BJ (cell line): ENCODE measurements around the gene TSHZ2. TPM values are rescaled to one million over a fixed set of nuclear protein-coding genes. Genes with fewer than 3 reads are reported as not detected.

Source experiments
- CTCF ChIA-PET: fragments of 350-600 bp; formaldehyde crosslinking; extraction: SDS; loops from one replicate; lab custom pipeline; 2021; ENCODE audit warnings: antibody characterized with exemption, inconsistent platforms; lab: Yijun Ruan, JAX
- POLR2A ChIA-PET: fragments of 300-600 bp; sonication (Branson Sonifier 250); formaldehyde crosslinking; extraction: SDS; loops from one replicate; lab custom pipeline; 2021; ENCODE audit warnings: antibody characterized with exemption; lab: Charles Lee
- DNase-seq: peaks from one replicate; pipeline ENCODE4 v3.0.0-alpha.2; 2011; ENCODE audit warnings: low read depth
- H3K27me3 ChIP-seq: 2 replicates; pipeline ENCODE4 v1.6.0; 2011; ENCODE audit warnings: low read length; ENCODE audit not compliant: control insufficient read depth, insufficient read depth
- H3K36me3 ChIP-seq: 2 replicates; pipeline ENCODE4 v1.5.1; 2011; ENCODE audit warnings: low read length; ENCODE audit not compliant: control insufficient read depth, insufficient read depth
- H3K4me3 ChIP-seq: 2 replicates; pipeline ENCODE4 v1.5.1; 2011; ENCODE audit warnings: low read depth, mild to moderate bottlenecking, control low read depth, low read length
- polyA plus RNA-seq: library from polyadenylated mRNA; depleted of rRNA; stranded (reverse); fragments of >200 nt; gene quantifications from 2 replicates; pipeline ENCODE4 v1.2.3, GENCODE V29; 2011
- TF ChIP-seq, protein P1 (sequence below): IDR thresholded peaks from 2 replicates; pipeline ENCODE4 v1.5.1; 2011; ENCODE audit warnings: low read depth, mild to moderate bottlenecking, control low read depth, inconsistent platforms, low read length, moderate library complexity; ENCODE audit not compliant: insufficient read depth

TSHZ2 gene
- polyA plus RNA-seq, 1 experiment = not detected

DNA sequence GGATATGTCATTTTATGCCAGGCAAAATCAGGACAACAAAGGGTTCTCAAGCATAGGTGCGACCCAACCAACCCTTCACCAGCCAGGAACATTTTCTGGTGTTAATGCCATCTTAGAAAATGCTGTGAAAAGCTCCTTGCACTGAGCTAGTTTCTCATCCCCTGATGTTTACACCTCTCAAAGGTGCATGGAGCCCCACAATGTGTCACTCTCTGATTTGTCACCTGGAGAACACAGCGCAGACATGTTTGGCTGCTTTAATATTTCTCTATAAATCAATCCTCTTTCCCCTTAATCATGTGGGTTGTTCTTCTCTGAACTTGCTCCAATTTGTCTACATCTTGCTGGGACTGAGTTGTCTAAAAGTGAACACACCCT lies 244.3 kb downstream of the TSHZ2 start:
- CTCF ChIA-PET = interaction anchor here (0.7 to 1.4 kb wide), 6 partner anchors 8 to 904 kb away, joined by 3 to 7 read pairs (median 4); no protein-coding TSS in a partner anchor
- TF ChIP-seq, protein P1, sequence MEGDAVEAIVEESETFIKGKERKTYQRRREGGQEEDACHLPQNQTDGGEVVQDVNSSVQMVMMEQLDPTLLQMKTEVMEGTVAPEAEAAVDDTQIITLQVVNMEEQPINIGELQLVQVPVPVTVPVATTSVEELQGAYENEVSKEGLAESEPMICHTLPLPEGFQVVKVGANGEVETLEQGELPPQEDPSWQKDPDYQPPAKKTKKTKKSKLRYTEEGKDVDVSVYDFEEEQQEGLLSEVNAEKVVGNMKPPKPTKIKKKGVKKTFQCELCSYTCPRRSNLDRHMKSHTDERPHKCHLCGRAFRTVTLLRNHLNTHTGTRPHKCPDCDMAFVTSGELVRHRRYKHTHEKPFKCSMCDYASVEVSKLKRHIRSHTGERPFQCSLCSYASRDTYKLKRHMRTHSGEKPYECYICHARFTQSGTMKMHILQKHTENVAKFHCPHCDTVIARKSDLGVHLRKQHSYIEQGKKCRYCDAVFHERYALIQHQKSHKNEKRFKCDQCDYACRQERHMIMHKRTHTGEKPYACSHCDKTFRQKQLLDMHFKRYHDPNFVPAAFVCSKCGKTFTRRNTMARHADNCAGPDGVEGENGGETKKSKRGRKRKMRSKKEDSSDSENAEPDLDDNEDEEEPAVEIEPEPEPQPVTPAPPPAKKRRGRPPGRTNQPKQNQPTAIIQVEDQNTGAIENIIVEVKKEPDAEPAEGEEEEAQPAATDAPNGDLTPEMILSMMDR = no peak
- Histone ChIP-seq H3K4me3 (no peak overlapping the region), H3K27me3 (peaks cover 2% of the 10 kb centered on the region; the same call in 1 of the 2 replicates), H3K36me3 (no peaks in the 10 kb centered on the region)
- DNase-seq = no peak
- POLR2A ChIA-PET = no interaction called here

DNA sequence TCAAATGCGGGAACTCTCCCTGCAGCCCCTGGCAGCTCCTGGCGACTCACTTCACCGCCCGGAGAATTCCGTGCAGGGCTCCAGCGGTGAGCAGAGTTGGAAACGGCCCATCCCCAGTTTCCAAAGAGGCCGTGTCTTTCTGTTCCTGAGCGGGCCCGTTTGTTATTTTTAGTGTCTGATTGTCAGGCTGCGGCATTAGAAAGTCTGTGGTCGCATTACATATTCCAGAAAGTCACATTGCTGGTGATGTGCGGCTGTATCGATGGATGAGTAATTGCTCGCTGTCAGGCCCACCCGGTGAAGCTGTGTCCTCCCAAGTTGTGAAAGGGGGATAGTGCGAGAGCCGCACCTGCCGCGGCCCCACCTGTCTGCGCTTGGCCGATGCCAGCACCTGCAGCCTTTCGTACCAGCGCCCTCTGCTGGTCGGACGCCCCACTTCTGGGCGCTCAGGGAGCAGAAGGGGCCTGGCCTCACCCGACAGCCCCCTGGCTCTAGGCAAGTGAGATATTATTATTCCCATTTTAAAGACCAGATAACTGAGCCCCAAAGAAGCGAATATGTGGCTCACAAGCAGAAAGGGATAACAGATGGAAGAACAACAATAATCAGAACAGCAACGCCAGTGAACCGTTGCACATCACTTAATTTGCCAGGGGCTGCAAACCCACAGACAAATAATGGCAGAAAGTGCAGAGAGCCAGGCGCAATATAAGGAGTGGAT lies 244.9 kb downstream of the TSHZ2 start:
- DNase-seq = no peak
- Histone ChIP-seq H3K36me3 (no peaks in the 10 kb centered on the region), H3K4me3 (no peak overlapping the region), H3K27me3 (peaks cover 2% of the 10 kb centered on the region; the same call in 1 of the 2 replicates)
- ChIA-PET CTCF (interaction anchor here (0.7 to 1.4 kb wide), 6 partner anchors 8 to 905 kb away, joined by 3 to 7 read pairs (median 5); no protein-coding TSS in a partner anchor), POLR2A (no interaction called here)
- TF ChIP-seq, protein P1 = peak; percentile 85

DNA sequence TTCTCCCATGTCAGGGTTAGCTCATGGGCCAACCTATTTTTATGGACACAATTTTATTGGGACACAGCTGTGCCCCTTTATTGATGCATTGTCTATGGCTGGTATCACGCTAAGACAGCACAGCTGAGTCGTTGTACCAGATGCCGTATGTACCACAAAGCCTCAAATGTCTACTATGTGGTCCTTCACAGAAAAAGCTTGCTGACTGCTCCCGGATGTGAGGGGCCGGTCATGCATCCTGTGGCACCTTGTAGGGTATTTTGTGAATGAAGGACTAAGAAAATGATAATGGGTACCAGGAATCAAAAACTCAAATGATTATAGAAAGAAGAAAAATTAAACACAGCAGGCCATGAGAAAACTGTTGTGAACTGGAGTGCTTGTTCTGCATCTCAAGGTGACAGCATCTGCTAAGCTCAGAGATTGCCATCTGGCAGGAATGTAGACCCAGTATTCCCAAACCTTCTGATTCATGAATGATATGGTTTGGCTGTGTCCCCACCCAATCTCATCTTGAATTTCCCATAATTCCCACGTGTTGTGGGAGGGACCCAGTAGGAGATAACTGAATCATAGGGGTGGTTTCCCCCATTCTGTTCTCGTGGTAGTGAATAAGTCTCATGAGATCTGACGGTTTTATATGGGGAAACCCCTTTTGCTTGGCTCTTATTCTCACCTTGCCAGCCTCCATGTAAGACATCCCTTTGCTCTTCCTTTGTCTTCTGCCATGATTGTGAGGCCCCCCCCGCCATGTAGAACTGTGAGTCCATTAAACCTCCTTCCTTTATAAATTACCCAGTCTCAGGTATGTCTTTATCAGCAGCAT lies 248.5 kb downstream of the TSHZ2 start:
- ChIA-PET CTCF (interaction anchor here (0.8 to 2.4 kb wide), 5 partner anchors 21 to 909 kb away, joined by 3 to 7 read pairs (median 3); no protein-coding TSS in a partner anchor), POLR2A (no interaction called here)
- TF ChIP-seq, protein P1 = no peak
- Histone ChIP-seq H3K36me3 (no peaks in the 10 kb centered on the region), H3K27me3 (peaks cover 2% of the 10 kb centered on the region; the same call in 1 of the 2 replicates), H3K4me3 (no peak overlapping the region)
- DNase-seq = no peak

DNA sequence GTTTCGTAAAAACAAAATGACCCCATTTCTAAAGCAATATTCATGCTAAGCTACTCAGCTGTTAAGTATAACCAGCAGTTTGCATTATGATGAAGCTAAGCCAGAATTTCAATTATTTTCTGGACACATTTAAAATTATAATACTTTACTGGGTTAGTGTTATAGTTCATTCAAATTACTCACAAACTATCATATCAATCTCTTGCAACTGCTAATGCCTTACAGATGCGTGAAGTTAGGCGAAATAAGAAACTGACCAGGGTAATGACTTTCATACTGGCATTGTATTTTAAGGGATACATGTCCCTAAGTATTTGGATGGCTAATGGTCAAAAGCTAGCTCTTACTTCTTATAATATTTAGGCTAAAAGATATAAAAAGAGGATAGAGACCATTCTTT lies 249.6 kb downstream of the TSHZ2 start:
- no peaks in the 10 kb centered on the region for H3K36me3 ChIP-seq
- TF ChIP-seq, protein P1 = no peak
- POLR2A ChIA-PET = no interaction called here
- no peak overlapping the region for H3K4me3 ChIP-seq
- CTCF ChIA-PET = no interaction called here
- no peak for DNase-seq
- H3K27me3 ChIP-seq = no peaks in the 10 kb centered on the region

DNA sequence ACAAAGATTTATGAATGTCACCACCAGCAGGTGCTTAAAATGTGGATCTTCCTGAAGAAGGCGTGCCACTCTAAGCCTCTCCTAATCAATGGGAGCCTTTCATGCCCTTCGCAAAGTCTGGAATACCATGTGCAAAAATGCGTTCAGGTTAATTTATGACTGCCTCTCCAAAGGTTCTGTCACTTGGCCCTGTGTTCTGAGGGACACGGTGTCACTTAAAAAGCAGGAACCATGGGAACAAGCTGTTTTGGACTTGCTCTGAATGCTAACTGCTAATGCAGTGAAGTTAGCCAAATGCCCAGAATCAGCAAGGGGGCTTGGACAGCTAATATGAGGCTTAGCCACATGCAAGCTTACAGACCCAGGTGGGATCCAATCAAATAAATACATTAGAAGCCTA lies 250.3 kb downstream of the TSHZ2 start:
- TF ChIP-seq, protein P1 = no peak
- H3K4me3 ChIP-seq = no peak overlapping the region
- no peaks in the 10 kb centered on the region for H3K36me3 ChIP-seq
- CTCF ChIA-PET = interaction anchor here (0.5 kb wide), 1 partner anchor 693 kb away, joined by 4 read pairs; no protein-coding TSS in a partner anchor
- POLR2A ChIA-PET = no interaction called here
- no peaks in the 10 kb centered on the region for H3K27me3 ChIP-seq
- DNase-seq = no peak
